HUDEP-2 (cell line): Measurements from ENCODE around the gene KCNIP1.

Source experiments
- DNase-seq, 76 experiments: peaks; one replicate each; lab custom pipeline; 2025; ENCODE audit not compliant: unreplicated experiment in 76 of 76; lab: John Stamatoyannopoulos, UW

KCNIP1 gene

GRCh38 chr5:170587808-170588207 lies 84.0 kb downstream of the KCNIP1 start:
- no peak for DNase-seq

- no peak for DNase-seq
These were observed 85.8 kb downstream of the KCNIP1 start for GRCh38 chr5:170589643-170590042.

DNA sequence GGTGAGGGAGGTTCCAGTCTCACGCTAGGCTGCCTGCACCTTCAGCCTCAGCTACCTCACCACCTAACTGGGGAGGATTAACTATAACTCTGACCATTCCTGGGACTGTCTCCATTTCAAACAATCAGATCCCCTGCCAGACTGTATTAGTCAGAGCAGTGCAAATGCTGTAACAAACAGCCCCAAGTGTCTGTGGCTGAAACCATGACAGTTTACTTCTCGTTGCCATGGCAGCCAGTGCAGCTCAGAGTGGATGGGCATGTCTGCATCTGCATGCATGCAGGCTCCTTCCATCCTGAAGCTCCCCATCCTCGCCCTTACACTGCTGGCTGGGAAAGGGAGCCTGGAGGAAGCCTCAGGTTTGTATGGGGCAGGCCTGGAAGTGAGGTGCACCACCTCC lies 86.7 kb downstream of the KCNIP1 start:
- no peak for DNase-seq

DNA sequence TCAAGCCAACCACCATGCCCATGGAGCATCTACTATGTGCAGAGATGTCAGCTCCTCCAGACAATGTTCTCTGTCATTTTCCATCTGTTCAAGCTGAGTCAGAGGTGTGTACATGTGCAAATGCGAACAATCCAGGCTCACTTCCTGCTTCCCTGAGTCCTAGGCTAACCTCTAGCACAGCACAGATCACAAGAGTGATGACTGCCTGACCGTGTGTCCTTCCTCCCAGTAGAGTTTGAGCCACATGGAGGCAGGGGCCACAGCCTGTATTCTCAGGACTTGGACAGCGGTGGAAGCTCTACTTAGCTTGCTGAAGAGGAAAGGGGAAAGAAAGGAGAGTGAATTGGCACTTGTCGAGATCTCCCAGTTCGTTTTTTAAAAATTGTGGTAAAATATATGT lies 87.2 kb downstream of the KCNIP1 start:
- no peak for DNase-seq

- DNase-seq: no peak
These were observed 92.7 kb downstream of the KCNIP1 start for GRCh38 chr5:170596482-170597044.

- no peak for DNase-seq
These were observed 93.4 kb downstream of the KCNIP1 start for GRCh38 chr5:170597109-170597751.

DNA sequence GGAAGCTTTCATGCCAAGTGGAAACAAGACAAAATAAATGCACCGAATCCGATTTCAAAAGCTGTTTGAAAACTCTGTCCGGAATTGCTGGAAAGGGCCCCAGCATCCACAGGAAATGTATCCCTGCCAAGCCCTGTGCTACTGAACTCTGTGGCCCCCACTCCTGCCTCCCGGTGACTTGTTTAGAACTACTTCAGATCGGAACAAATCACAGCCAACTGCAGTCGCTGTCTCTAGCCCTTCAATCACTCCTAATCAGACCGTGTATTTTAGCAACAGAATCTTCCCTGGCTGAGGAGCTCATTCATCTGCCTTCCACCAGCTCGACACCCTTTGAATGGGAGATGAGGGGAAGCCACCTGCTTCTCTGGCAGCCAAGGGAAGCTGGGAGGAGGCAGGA lies 94.1 kb downstream of the KCNIP1 start:
- no peak for DNase-seq

- no peak for DNase-seq
These were observed 95.9 kb downstream of the KCNIP1 start for GRCh38 chr5:170599756-170600155.

GRCh38 chr5:170601619-170602018 lies 97.8 kb downstream of the KCNIP1 start:
- DNase-seq: no peak

DNA sequence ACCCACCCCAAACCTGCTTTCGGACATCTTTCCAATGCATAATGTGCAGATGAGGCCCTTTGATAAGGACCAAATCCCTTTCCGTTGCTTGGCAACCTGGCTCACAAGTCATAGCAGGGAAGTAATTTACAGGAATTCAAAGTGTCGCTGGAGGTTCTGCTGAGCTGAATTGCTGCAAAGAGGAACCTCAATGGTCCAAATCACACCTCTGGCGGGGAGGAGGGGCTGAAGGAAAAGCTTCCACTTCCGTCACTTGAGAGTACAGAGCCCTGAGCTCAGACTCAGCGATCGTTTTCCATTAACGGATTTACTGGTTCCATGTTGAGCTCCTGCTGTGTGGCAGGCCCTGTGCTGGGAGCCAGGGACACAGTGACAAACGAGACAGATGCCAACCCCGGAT lies 99.3 kb downstream of the KCNIP1 start:
- no peak for DNase-seq

- DNase-seq: peak in 44 of 76 experiments; percentile 1 to 57 (median 20)
These were observed 100.1 kb downstream of the KCNIP1 start for GRCh38 chr5:170603578-170604565.

DNA sequence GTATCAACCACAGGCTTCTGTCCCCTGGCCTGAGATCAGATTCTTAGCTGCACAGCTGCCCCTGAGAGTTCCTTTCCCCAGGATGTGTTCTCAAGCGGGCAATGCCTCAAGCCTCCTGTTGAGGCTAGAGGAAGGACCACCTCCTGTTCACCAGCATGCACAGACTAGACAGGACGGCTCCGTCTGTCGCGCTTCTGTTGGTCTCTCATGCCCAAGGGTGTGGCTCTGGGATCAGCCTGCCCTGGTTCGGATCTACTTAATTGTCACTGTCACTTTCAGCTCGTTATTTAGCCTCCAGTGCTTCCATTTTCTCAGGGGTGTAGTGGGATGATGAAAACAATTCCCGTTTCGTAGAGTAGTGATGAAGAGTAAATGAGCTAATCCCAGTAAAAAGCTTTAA lies 103.1 kb downstream of the KCNIP1 start:
- DNase-seq: no peak

DNA sequence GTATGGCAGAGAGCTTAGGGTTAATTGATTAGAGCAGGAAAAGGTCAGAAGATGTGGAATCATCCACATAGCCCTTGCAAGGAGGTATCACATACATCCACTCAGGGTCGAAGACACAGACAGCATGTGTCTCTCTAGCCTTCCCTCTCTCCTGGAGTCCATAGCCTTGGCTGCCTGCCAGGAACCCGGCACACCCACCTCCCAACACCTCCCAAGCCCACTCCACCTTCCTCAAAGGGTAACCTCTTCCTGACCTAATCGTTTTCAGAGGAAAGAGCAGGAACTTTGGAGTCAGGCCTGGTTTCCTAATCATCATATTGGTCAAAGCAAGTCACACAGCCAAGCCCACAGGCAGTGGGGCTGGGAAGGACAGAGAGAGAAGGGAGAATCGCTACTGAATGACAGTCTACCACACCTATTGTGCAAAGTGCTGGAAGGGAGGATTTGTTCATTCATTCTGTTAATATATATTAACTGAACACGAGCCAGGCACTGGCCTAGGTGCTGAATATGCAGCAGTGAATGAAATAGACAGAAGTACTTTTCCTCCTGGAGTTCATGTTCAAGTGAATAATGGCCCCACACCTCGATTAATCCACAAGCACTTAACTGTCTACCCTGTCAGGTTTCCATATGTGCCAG lies 107.8 kb downstream of the KCNIP1 start:
- no peak for DNase-seq

- no peak for DNase-seq
These were observed 108.4 kb downstream of the KCNIP1 start for GRCh38 chr5:170612256-170612678.

- DNase-seq: no peak
These were observed 110.3 kb downstream of the KCNIP1 start for GRCh38 chr5:170614065-170614490.

DNA sequence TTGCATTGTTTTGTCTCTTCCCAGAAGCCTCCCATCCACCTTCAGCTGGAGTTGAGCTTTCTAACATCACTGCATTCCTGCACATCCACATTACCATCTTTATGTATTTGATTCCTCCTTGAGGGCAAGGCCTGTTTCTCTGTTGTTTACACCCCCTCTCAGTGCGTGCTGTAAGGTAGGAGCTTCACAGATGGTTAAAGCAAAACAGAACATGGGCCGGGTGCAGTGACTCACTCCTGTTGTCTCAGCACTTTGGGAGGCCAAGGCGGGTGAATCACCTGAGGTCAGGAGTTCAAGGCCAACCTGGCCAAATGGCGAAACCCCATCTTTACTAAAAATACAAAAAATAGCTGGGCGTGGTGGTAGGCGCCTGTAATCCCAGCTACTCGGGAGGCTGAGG lies 110.9 kb downstream of the KCNIP1 start:
- no peak for DNase-seq

GRCh38 chr5:170617533-170618490 lies 114.0 kb downstream of the KCNIP1 start:
- DNase-seq: no peak

DNA sequence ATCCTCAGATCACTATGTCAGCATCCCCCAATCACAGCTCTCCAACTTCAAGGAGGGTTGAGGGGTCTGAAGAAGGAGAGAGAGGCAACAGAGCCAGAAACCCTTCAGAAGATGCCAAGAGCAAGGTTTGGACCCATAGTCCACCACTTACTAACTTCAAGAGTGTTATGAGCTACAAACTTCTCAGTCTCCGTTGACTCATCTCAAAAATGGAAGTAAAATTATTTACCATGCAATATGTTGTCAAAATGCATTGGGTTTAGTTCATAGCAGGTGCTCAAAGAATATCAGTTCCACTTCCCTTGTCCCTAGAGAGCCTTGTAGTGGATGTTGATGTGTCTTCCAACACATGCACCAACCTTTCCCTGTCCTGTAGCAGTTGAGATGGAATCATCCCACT lies 116.0 kb downstream of the KCNIP1 start:
- no peak for DNase-seq

DNA sequence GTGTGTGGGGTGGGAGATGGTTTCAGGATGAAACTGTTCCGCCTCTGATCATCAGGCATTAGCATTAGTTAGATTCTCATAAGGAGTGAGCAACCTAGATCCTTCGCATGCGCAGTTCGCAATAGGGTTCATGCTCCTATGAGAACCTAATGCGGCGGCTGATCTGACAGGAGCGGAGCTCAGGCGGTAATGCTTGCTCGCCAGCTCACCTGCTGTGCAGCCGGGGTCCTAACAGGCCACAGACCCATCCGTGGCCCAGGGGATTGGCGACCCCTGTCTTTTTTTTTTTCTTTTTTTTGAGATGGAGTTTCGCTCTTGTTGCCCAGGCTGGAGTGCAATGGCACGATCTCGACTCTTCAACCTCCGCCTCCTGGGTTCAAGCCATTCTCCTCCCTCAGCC lies 119.1 kb downstream of the KCNIP1 start:
- no peak for DNase-seq
